ENCODE measurements around the gene LHX8. TPM values are rescaled to one million over a fixed set of nuclear protein-coding genes. Genes with fewer than 3 reads are reported as not detected.

Gene LHX8
- total and polyA plus RNA-seq, 9 of the 15 experiments (the other 6 are each of a cell fraction or from before 2014, with no cell fraction given): not detected

DNA sequence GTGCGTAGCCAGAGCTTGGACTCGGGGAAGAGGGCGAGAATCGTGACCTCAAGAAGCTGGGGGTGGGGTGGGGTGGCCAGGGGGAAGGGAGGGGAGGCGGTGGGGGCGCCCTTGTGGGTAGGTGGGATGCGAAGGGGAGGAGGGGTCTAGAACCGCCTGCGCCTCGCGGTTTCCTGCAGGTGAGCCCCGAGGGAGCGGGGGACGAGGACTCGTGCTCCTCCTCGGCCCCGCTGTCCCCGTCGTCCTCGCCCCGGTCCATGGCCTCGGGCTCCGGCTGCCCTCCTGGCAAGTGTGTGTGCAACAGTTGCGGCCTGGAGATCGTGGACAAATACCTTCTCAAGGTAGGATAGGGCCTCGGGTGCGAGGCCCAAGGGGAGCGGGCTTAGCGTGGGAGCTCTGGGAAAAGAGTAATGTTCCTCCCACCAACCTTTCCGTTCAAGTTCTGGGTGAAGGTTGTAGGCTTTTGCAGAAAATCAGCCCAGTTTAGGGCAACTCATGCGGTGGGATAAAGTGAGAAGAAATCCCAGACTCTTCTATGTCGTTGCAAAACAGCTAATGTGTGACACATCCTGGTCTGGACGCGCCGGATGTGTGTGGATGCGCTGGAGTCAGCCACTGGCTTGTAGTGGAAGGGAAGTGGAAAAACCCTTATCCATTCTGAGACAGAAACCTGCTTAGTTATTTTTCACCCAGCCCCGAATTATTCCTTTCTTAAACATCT lies 2.9 kb downstream of the LHX8 start (continued):
- TF ChIP-seq, protein P1, sequence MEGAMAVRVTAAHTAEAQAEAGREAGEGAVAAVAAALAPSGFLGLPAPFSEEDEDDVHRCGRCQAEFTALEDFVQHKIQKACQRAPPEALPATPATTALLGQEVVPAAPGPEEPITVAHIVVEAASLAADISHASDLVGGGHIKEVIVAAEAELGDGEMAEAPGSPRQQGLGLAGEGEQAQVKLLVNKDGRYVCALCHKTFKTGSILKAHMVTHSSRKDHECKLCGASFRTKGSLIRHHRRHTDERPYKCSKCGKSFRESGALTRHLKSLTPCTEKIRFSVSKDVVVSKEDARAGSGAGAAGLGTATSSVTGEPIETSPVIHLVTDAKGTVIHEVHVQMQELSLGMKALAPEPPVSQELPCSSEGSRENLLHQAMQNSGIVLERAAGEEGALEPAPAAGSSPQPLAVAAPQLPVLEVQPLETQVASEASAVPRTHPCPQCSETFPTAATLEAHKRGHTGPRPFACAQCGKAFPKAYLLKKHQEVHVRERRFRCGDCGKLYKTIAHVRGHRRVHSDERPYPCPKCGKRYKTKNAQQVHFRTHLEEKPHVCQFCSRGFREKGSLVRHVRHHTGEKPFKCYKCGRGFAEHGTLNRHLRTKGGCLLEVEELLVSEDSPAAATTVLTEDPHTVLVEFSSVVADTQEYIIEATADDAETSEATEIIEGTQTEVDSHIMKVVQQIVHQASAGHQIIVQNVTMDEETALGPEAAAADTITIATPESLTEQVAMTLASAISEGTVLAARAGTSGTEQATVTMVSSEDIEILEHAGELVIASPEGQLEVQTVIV (CRISPR knock-in tag; IDR thresholded peaks at IDR 0.05; ENCODE audit: borderline replicate concordance): no peak
- TF ChIP-seq, protein P2, sequence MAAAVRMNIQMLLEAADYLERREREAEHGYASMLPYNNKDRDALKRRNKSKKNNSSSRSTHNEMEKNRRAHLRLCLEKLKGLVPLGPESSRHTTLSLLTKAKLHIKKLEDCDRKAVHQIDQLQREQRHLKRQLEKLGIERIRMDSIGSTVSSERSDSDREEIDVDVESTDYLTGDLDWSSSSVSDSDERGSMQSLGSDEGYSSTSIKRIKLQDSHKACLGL (CRISPR knock-in tag; IDR thresholded peaks at IDR 0.05; ENCODE audit: borderline replicate concordance, poor library complexity, severe bottlenecking): no peak
- no peak for TF ChIP-seq POLR2AphosphoS5 (IDR thresholded peaks at IDR 0.05; ENCODE audit: control insufficient read depth, insufficient read depth, low read depth, low read length)
- no peak for TF ChIP-seq GTF2A2 (tag; IDR thresholded peaks at IDR 0.05)
- TF ChIP-seq, protein P3, sequence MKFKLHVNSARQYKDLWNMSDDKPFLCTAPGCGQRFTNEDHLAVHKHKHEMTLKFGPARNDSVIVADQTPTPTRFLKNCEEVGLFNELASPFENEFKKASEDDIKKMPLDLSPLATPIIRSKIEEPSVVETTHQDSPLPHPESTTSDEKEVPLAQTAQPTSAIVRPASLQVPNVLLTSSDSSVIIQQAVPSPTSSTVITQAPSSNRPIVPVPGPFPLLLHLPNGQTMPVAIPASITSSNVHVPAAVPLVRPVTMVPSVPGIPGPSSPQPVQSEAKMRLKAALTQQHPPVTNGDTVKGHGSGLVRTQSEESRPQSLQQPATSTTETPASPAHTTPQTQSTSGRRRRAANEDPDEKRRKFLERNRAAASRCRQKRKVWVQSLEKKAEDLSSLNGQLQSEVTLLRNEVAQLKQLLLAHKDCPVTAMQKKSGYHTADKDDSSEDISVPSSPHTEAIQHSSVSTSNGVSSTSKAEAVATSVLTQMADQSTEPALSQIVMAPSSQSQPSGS (CRISPR knock-in tag; IDR thresholded peaks at IDR 0.05): no peak
- TF ChIP-seq, protein P4, sequence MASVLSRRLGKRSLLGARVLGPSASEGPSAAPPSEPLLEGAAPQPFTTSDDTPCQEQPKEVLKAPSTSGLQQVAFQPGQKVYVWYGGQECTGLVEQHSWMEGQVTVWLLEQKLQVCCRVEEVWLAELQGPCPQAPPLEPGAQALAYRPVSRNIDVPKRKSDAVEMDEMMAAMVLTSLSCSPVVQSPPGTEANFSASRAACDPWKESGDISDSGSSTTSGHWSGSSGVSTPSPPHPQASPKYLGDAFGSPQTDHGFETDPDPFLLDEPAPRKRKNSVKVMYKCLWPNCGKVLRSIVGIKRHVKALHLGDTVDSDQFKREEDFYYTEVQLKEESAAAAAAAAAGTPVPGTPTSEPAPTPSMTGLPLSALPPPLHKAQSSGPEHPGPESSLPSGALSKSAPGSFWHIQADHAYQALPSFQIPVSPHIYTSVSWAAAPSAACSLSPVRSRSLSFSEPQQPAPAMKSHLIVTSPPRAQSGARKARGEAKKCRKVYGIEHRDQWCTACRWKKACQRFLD (CRISPR knock-in tag; IDR thresholded peaks at IDR 0.05): no peak
- TF ChIP-seq ZNF778 (CRISPR knock-in tag; IDR thresholded peaks at IDR 0.05): no peak
- no peak for TF ChIP-seq XRCC3 (IDR thresholded peaks at IDR 0.05)
- no peak for TF ChIP-seq AFF4 (CRISPR knock-in tag; IDR thresholded peaks at IDR 0.05)
- TF ChIP-seq ZBTB34 (CRISPR knock-in tag; IDR thresholded peaks at IDR 0.05): no peak
- TF ChIP-seq SRSF1 (IDR thresholded peaks at IDR 0.05; ENCODE audit: low read depth, low read length): no peak
- no peak for TF ChIP-seq YBX1 (IDR thresholded peaks at IDR 0.05)
- TF ChIP-seq EHMT2 (IDR thresholded peaks at IDR 0.05): no peak
